Hepatocyte (in vitro differentiated cells): ENCODE measurements around the gene CROCC2. TPM values are rescaled to one million over a fixed set of nuclear protein-coding genes. Genes with fewer than 3 reads are reported as not detected.

ENCODE experiments used
- DNase-seq: peaks from one replicate; pipeline ENCODE4 v3.0.0-alpha.2; 2016; ENCODE audit warnings: low spot score
- H2AFZ ChIP-seq: fragments of 200-600 bp; sonication (generic); 2 replicates; pipeline ENCODE4 v1.6.0; 2016; ENCODE audit warnings: antibody characterized with exemption, mild to moderate bottlenecking
- H3K27ac ChIP-seq: fragments of 200-600 bp; sonication (generic); 2 replicates; pipeline ENCODE4 v1.5.1; 2016; ENCODE audit warnings: mild to moderate bottlenecking
- H3K27me3 ChIP-seq: fragments of 200-600 bp; sonication (generic); 2 replicates; pipeline ENCODE4 v1.6.1; 2016
- H3K36me3 ChIP-seq: fragments of 200-600 bp; sonication (generic); replicated peaks from 2 replicates; pipeline ENCODE4 v1.5.1; 2016; ENCODE audit warnings: low read depth; ENCODE audit not compliant: insufficient read depth
- H3K4me1 ChIP-seq: fragments of 200-600 bp; sonication (generic); 2 replicates; pipeline ENCODE4 v1.5.1; 2016; ENCODE audit warnings: mild to moderate bottlenecking, moderate library complexity; ENCODE audit not compliant: insufficient read depth
- H3K4me2 ChIP-seq: fragments of 200-600 bp; sonication (generic); 2 replicates; pipeline ENCODE4 v1.6.0; 2016
- H3K4me3 ChIP-seq: fragments of 200-600 bp; sonication (generic); 2 replicates; pipeline ENCODE4 v1.5.1; 2016; ENCODE audit warnings: mild to moderate bottlenecking
- H3K79me2 ChIP-seq: fragments of 200-600 bp; sonication (generic); 2 replicates; pipeline ENCODE4 v1.6.0; 2017; ENCODE audit warnings: mild to moderate bottlenecking
- H3K9me2 ChIP-seq: fragments of 200-600 bp; sonication (generic); replicated peaks from 2 replicates; pipeline ENCODE4 v1.6.0; 2017; ENCODE audit warnings: mild to moderate bottlenecking; ENCODE audit not compliant: insufficient read depth
- H3K9me3 ChIP-seq: fragments of 200-600 bp; sonication (generic); 2 replicates; pipeline ENCODE4 v1.5.1; 2016; ENCODE audit warnings: low read depth, mild to moderate bottlenecking
- H4K20me1 ChIP-seq: fragments of 200-600 bp; sonication (generic); 2 replicates; pipeline ENCODE4 v1.6.0; 2016; ENCODE audit warnings: mild to moderate bottlenecking; ENCODE audit not compliant: insufficient read depth, poor library complexity, severe bottlenecking
- EZH2 ChIP-seq: fragments of 200-600 bp; sonication (generic); IDR thresholded peaks from 2 replicates; pipeline ENCODE4 v1.6.1; 2016; ENCODE audit warnings: antibody characterized with exemption, mild to moderate bottlenecking, borderline replicate concordance
- EZH2phosphoT487 ChIP-seq: fragments of 200-600 bp; sonication (generic); IDR thresholded peaks from one replicate; pipeline ENCODE4 v1.6.1; 2018; ENCODE audit warnings: antibody characterized with exemption, mild to moderate bottlenecking, low read depth, moderate library complexity; ENCODE audit not compliant: unreplicated experiment, severe bottlenecking
- WGBS: methylation state at CpG from one replicate; pipeline ENCODE4 v1.1.6; 2016; ENCODE audit warnings: low lambda C conversion rate; ENCODE audit errors: missing lambda C conversion rate; 5-methylcytosine and 5-hydroxymethylcytosine counted together
- polyA plus RNA-seq: library from polyadenylated mRNA; unstranded; fragments of >200 nt; fragmentation: Nextera tagmentation; extraction: Ambion mirVana; gene quantifications from 2 replicates; pipeline ENCODE4 v1.2.1, GENCODE V29; 2016
- total RNA-seq: library from RNA; depleted of rRNA; stranded (reverse); fragments of >200 nt; gene quantifications from 2 replicates; pipeline ENCODE4 v1.2.3, GENCODE V29; 2014
- TF ChIP-seq, protein P1 (sequence below): fragments of 200-600 bp; sonication (generic); IDR thresholded peaks from 2 replicates; pipeline ENCODE4 v1.5.1; 2016; ENCODE audit warnings: antibody characterized with exemption, mild to moderate bottlenecking; ENCODE audit not compliant: poor library complexity

CROCC2 gene
- total and polyA plus RNA-seq, 2 experiments from 2014 or later, result 0.04 to 0.10 TPM

DNA sequence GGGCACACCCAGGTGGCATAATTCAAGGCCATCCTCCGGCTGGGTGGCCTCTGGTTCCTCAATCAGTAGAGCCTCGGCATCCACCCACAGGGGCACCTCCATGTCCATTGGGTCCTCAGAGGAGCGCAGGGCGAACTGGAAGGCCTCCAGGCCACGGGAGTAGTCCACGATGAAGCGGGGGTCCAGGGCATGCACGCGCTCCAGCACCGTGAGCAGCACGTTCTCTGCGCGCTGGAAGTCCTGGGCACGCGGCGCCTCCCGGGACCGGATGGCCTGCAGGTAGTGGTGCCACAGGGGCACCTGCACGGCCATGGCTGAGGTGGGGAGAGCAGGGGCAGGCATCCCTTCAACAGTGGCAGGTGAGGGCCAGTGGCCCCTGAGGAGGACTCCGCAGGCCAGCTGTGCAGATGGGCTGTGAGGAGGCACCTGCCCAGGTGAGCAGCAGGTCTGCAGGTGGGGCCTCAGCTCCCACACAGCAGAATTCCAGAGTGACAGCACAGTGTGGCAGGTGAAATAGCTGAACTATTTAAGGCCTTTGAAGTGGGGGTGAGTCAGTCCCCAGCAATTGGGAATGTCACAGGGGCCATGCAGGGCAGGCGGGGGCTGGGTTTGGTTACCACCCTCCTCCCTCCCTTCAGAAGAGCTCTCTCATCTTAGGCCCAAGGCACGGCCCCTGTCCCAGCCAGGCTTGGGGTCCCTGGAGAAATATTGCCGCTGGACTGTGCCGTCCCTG is 10.3 kb upstream of the CROCC2 start, which contains the start of gene MAB21L4:
MAB21L4 (minus strand) TSS at position 501 of the 733 bp plus-strand sequence; CDS start at position 342, 159 bp downstream.
- Histone ChIP-seq H2AFZ (no peak within 1 kb of the TSS), H3K27ac (peak within 1 kb of the TSS; percentile 85), H3K9me2 (no peaks in the 10 kb centered on the region), H3K4me1 (peaks cover 33% of the 10 kb centered on the region), H4K20me1 (no peaks in the 10 kb centered on the region), H3K27me3 (no peaks in the 10 kb centered on the region), H3K79me2 (no peaks in the 10 kb centered on the region), H3K36me3 (no peaks in the 10 kb centered on the region), H3K9me3 (no peaks in the 10 kb centered on the region), H3K4me2 (peak within 1 kb of the TSS; percentile 68), H3K4me3 (no peak within 1 kb of the TSS)
- no peak for TF ChIP-seq EZH2
- TF ChIP-seq, protein P1, sequence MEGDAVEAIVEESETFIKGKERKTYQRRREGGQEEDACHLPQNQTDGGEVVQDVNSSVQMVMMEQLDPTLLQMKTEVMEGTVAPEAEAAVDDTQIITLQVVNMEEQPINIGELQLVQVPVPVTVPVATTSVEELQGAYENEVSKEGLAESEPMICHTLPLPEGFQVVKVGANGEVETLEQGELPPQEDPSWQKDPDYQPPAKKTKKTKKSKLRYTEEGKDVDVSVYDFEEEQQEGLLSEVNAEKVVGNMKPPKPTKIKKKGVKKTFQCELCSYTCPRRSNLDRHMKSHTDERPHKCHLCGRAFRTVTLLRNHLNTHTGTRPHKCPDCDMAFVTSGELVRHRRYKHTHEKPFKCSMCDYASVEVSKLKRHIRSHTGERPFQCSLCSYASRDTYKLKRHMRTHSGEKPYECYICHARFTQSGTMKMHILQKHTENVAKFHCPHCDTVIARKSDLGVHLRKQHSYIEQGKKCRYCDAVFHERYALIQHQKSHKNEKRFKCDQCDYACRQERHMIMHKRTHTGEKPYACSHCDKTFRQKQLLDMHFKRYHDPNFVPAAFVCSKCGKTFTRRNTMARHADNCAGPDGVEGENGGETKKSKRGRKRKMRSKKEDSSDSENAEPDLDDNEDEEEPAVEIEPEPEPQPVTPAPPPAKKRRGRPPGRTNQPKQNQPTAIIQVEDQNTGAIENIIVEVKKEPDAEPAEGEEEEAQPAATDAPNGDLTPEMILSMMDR, result no peak
- TF ChIP-seq EZH2phosphoT487, result no peak
- DNase-seq, result peak; percentile 71
- WGBS, result 90% methylated on average over 24 of the region's 24 CpGs

DNA sequence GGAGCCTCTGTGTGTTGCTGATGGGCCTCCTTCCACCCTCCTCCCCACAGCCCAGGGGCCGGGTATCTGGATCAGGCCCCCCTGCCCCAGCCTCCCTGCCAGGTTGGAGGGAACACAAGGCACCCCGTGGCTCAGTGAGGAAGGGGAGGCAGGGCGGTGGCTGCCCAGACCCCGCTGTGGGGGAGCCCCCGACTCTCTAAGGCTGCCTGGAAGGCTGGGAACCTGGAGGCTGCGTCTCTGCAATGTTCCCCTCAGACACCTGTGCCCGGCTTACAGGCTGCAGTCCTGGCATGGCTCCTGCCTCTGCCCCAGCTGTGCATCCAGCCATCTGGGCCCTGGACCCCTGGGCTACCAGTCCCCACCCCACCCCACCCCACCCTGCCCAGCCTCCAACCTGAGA is 9.7 kb upstream of the CROCC2 start:
- Histone ChIP-seq H3K4me1 (peaks cover 33% of the 10 kb centered on the region), H2AFZ (no peak overlapping the region), H3K27ac (peak overlapping the region; percentile 85), H3K79me2 (no peaks in the 10 kb centered on the region), H3K36me3 (no peaks in the 10 kb centered on the region), H3K4me2 (peak overlapping the region; percentile 68), H3K9me3 (no peaks in the 10 kb centered on the region), H3K27me3 (no peaks in the 10 kb centered on the region), H3K4me3 (no peak overlapping the region), H4K20me1 (no peaks in the 10 kb centered on the region), H3K9me2 (no peaks in the 10 kb centered on the region)
- WGBS, result 70% methylated on average over 7 of the region's 7 CpGs
- TF ChIP-seq, protein P1, result no peak
- TF ChIP-seq EZH2phosphoT487, result no peak
- no peak for TF ChIP-seq EZH2
- no peak for DNase-seq

DNA sequence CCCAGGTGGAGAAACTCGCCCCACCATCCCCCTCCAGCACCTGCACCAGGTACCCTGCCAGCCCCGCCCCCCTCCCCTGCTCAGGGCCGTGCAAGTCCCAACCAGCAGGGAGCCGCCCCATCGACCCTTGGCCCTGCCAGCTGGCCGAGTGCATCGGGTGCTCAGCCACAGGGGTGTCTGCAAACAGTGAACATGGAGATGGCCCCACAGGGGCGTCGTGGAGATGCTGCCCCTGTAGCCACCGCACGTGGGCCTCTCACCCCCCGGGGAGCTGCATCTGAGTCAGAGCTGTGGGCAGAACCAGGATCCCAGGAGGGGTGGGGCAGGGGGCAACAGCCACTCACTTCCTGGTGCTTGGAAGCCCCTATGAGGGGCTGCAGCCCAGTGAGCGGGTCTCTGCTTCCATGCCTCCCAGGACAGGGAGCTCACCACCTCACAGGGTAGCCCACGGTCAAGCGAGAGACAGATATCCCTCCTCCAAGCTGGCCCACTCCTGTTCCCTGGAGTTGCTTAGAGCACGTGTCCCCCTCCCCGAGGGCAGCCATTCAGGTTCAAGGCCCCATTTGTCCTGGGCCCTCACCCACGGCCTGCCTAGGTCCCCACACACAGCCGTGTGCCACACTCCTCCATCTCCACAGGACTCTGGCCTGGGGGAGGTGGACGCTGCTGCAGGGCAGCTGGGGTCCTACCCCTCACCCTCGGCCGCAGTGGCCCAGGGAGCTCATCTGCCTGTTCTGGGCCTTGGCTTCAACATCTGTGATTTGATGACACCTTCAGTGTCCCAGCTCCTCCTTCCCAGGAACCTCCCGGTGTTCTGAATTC is 9.1 kb upstream of the CROCC2 start:
- Histone ChIP-seq H3K4me2 (peak overlapping the region; percentile 68), H3K4me3 (no peak overlapping the region), H3K4me1 (peaks cover 33% of the 10 kb centered on the region)

More for the DNA sequence above, 9.1 kb upstream of the CROCC2 start:
- H4K20me1 ChIP-seq, result no peaks in the 10 kb centered on the region
- H2AFZ ChIP-seq, result no peak overlapping the region
- DNase-seq, result peak; percentile 79
- no peaks in the 10 kb centered on the region for H3K79me2 ChIP-seq
- H3K27ac ChIP-seq, result no peak overlapping the region
- no peaks in the 10 kb centered on the region for H3K9me3 ChIP-seq
- WGBS, result 69% methylated on average over 22 of the region's 23 CpGs
- H3K27me3 ChIP-seq, result no peaks in the 10 kb centered on the region
- TF ChIP-seq EZH2phosphoT487, result no peak
- TF ChIP-seq, protein P1, result no peak
- no peak for TF ChIP-seq EZH2
- no peaks in the 10 kb centered on the region for H3K9me2 ChIP-seq
- no peaks in the 10 kb centered on the region for H3K36me3 ChIP-seq
